BJ (cell line): ENCODE results near the gene PRG3. TPM values are rescaled to one million over a fixed set of nuclear protein-coding genes. Genes with fewer than 3 reads are reported as not detected.

Source experiments
- CTCF ChIA-PET: fragments of 350-600 bp; formaldehyde crosslinking; extraction: SDS; loops from one replicate; lab custom pipeline; 2021; ENCODE audit warnings: antibody characterized with exemption, inconsistent platforms; lab: Yijun Ruan, JAX
- POLR2A ChIA-PET: fragments of 300-600 bp; sonication (Branson Sonifier 250); formaldehyde crosslinking; extraction: SDS; loops from one replicate; lab custom pipeline; 2021; ENCODE audit warnings: antibody characterized with exemption; lab: Charles Lee
- DNase-seq: peaks from one replicate; pipeline ENCODE4 v3.0.0-alpha.2; 2011; ENCODE audit warnings: low read depth
- H3K27me3 ChIP-seq: 2 replicates; pipeline ENCODE4 v1.6.0; 2011; ENCODE audit warnings: low read length; ENCODE audit not compliant: control insufficient read depth, insufficient read depth
- H3K36me3 ChIP-seq: 2 replicates; pipeline ENCODE4 v1.5.1; 2011; ENCODE audit warnings: low read length; ENCODE audit not compliant: control insufficient read depth, insufficient read depth
- H3K4me3 ChIP-seq: 2 replicates; pipeline ENCODE4 v1.5.1; 2011; ENCODE audit warnings: low read depth, mild to moderate bottlenecking, control low read depth, low read length
- polyA plus RNA-seq: library from polyadenylated mRNA; depleted of rRNA; stranded (reverse); fragments of >200 nt; gene quantifications from 2 replicates; pipeline ENCODE4 v1.2.3, GENCODE V29; 2011
- TF ChIP-seq, protein P1 (sequence below): IDR thresholded peaks from 2 replicates; pipeline ENCODE4 v1.5.1; 2011; ENCODE audit warnings: low read depth, mild to moderate bottlenecking, control low read depth, inconsistent platforms, low read length, moderate library complexity; ENCODE audit not compliant: insufficient read depth

Gene PRG3
- polyA plus RNA-seq, 1 experiment: not detected

DNA sequence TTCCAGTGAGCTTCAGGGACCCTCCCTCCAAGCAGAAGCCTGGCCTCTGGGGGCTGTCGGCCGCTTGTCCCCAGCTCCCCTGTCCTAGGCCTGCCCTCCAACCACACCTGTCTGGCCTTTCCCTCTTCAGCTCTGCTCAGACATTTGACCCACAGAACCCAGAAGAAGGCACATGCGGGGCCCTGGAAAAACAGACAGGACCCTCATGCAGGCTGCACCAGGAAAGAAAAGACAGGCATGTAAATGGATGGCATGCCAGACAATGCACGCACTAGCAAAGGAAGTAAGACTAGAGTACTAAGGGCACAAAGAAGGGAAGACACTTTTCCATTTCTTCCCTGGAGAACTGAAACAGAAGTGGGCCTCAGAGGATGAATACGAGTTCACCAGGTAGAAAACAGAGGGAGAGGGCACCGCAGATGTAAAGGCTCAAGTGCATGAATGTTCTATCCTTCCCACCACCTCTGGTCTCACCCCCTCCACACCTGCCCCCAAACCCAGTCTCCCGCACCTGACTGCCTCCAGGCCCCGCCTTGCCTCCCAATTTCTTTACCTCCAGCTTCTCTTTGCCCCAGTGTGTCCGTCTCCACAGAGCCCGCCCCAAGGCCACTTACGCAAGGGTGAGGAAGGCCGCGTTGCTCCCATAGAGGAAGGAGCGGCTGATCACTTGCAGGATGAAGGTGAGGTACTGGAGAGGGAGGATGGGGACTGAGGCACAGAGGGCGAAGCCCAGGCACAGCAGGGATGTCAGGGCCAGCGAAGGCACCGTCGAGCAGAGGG, 28.6 kb upstream of the PRG3 start:
- no peak for DNase-seq
- H3K4me3 ChIP-seq: no peak overlapping the region
- TF ChIP-seq, protein P1, sequence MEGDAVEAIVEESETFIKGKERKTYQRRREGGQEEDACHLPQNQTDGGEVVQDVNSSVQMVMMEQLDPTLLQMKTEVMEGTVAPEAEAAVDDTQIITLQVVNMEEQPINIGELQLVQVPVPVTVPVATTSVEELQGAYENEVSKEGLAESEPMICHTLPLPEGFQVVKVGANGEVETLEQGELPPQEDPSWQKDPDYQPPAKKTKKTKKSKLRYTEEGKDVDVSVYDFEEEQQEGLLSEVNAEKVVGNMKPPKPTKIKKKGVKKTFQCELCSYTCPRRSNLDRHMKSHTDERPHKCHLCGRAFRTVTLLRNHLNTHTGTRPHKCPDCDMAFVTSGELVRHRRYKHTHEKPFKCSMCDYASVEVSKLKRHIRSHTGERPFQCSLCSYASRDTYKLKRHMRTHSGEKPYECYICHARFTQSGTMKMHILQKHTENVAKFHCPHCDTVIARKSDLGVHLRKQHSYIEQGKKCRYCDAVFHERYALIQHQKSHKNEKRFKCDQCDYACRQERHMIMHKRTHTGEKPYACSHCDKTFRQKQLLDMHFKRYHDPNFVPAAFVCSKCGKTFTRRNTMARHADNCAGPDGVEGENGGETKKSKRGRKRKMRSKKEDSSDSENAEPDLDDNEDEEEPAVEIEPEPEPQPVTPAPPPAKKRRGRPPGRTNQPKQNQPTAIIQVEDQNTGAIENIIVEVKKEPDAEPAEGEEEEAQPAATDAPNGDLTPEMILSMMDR: no peak
- ChIA-PET POLR2A (no interaction called here), CTCF (interaction anchor here (1.3 kb wide), 1 partner anchor 25 kb away, joined by 3 read pairs; no protein-coding TSS in a partner anchor)
- H3K27me3 ChIP-seq: no peaks in the 10 kb centered on the region
- H3K36me3 ChIP-seq: peaks cover 6% of the 10 kb centered on the region

DNA sequence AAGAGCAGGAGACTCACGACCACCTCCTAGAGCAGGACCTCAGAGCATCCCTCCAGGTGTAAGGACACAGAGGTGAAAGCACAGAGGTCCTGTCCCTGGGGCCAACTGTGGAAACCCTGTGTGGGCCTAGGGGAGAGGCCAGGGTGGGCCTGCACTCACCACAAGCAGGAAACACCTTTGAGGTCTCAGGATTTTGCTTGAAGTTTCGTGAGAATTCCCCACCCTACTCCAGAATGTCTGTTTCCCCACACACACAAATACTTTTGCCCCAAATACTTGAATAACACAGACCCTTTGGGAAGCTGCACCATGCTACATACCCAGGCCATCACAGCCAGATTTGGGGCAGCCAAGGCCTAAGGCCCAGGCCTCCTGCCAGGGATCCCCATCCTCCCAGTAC, 27.8 kb upstream of the PRG3 start:
- H3K36me3 ChIP-seq: peaks cover 6% of the 10 kb centered on the region

DNA sequence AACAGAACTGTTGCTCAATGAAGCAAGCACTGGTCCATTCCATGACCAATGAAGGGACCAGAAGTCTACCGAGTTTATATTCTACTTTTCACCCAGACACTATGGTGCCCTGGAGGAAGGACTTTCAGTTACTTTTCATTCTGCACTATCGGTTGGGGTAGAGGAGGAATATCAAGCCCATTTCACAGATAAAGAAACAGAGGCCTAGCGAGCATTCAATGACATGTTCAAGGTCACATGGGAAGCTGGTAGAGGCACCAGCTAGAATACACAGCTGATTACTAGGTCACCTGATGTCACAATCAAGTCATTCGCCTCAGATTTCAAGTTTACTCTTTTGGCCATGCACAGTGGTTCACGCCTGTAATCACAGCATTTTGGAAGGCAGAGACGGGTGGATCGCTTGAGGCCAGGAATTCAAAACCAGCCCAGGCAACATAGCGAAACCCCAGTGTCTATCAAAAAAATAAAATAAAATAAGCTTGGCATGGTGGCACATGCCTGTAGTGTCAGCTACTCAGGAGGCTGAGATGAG, 27.1 kb upstream of the PRG3 start:
- Histone ChIP-seq H3K4me3 (no peak overlapping the region), H3K36me3 (peaks cover 6% of the 10 kb centered on the region), H3K27me3 (no peaks in the 10 kb centered on the region)
- CTCF ChIA-PET: no interaction called here
- POLR2A ChIA-PET: no interaction called here
- no peak for DNase-seq
- TF ChIP-seq, protein P1: no peak

More for the DNA sequence above, 27.8 kb upstream of the PRG3 start:
- ChIA-PET POLR2A (no interaction called here), CTCF (interaction anchor here (1.3 kb wide), 1 partner anchor 25 kb away, joined by 3 read pairs; no protein-coding TSS in a partner anchor)
- no peak for DNase-seq
- TF ChIP-seq, protein P1: no peak
- Histone ChIP-seq H3K27me3 (no peaks in the 10 kb centered on the region), H3K4me3 (no peak overlapping the region)

DNA sequence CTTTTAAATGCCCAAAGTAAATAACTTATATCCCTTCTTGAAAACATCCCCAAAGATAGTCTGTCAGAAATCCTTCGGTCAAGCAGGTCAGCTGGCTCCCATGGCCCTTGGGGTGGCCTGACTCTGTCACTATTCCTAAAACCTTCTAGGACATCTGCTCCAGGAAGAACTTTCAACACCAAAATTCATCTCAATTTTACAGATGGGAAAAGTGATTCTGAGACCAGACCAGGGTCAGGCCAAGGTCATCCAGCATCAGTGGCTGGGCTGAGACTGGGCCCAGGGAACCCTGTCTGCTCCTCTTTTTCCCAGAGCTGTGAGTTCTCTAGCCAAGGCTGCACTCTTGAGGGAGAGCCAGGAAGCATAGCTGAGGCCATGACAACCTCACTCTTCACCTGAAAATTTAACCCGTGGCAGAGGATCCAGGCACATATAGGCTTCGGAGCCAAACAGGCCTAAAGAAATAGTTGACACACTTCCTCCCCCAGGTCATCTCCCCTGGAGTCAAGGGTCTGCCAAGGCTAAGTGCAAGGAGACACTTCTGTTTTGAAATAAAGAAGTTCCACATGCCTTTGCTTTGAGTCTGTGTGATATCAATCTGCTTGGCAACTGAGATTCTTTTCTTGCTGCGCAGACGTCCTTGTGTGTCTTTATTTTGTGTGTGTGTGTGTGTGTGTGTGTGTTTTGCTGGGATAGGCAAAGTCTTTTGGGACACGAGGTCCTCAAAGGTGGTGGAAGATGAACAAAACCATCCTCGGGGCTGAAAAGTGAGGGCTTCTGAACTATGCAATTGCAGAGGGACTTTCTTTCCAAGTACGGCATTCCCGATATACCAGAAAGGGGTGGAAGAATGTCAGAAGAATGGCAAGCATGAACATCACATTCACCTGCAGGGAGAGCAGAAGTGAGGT, 26.3 kb upstream of the PRG3 start:
- ChIA-PET POLR2A (no interaction called here), CTCF (interaction anchor here (1.4 kb wide), 1 partner anchor 14 kb away, joined by 3 read pairs; no protein-coding TSS in a partner anchor)
- no peaks in the 10 kb centered on the region for H3K27me3 ChIP-seq
- TF ChIP-seq, protein P1: no peak
- peaks cover 6% of the 10 kb centered on the region for H3K36me3 ChIP-seq
- no peak overlapping the region for H3K4me3 ChIP-seq
- no peak for DNase-seq
